HG02798 (cell line): ENCODE measurements around the gene ADAP1.
"Not testable (repeated sequence)": the region's sequence is repeated elsewhere in the genome, so short reads cannot be mapped to it uniquely, and the experiment has no call there.

ENCODE experiments used
- ATAC-seq: cut with Tn5 transposase; IDR thresholded peaks from one replicate; pipeline ENCODE4 v1.9.1; 2021; ENCODE audit warnings: mild to moderate bottlenecking; ENCODE audit not compliant: unreplicated experiment, poor library complexity

The ADAP1 gene

DNA sequence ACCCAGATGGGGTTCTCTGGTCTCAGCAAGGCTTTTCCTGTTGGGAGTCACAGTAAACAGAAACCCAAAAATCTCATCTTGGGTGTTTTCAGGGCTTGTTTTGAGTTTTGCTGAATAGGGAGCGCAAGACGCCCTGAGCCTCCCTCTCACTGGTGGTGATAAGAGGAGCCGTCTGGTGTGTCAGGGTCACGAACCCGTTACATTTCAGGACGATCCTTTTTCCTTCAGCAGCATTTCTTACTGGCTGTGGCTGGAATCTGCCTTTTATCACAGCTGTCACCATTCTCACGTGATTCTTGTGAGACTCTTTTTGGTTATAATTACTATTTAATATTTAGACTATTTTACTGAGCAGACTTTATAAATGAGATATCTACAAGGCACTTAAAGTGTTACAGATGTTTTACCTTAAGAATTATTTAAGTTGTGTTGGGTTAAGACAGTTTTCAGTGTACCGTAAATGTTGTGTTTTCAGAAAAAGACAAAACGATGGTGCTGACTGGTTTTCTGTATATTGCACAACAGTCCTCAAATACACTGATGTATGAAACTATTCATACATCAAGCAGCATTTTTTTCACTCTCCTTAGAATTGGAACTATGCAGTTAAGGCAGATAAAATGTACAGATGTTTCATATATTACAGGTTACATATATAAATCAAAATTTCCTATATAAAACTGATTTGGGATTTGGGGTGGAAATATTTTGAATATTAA is 80.3 kb downstream of the ADAP1 start:
- no peak for ATAC-seq

DNA sequence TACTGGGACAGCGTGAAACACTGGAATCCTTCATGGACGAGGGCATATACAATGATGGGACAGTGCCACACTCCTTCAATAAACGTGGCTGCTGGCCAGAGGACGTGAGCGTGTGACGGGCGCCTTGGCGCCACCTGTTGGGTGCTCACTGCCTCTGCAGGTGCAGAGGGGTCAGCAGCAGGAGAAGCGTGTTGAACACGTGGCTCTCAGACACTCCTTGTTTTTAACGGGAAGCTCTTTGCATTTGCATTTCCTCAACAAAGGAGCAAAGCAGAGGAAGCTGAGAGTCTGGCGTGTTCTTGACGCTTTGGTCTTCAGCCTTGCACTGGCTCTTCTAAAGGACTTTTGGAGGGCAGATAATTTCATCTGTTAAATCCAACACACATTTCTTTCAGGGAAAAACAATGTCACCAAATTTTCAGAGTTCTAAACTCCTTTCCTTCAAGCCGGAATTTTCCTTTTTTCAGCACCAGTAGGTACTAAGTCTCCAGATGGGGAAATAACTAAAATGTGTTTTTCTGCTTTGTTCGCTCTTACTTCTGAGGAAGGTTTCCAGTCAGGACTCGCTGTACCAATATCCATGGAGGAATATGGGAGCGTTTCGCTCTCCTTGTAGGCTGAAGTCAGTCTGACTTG is 81.0 kb downstream of the ADAP1 start:
- ATAC-seq = no peak

DNA sequence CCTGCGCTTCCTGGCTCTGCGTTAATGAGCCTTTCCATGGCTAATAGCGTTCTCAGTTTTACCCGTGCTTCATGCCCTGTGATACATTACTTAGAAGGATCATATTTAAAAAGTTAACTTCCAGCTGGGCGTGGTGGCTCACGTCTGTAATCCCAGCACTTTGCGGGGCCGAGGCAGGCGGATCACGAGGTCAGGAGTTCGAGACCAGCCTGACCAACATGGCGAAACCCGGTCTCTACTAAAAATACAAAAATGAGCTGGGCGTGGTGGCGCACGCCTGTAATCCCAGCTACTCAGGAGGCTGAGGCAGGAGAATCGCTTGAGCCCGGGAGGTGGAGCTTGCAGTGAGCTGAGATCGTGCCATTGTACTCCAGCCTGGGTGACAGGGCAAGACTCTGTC is 81.8 kb downstream of the ADAP1 start:
- not testable (repeated sequence) for ATAC-seq

DNA sequence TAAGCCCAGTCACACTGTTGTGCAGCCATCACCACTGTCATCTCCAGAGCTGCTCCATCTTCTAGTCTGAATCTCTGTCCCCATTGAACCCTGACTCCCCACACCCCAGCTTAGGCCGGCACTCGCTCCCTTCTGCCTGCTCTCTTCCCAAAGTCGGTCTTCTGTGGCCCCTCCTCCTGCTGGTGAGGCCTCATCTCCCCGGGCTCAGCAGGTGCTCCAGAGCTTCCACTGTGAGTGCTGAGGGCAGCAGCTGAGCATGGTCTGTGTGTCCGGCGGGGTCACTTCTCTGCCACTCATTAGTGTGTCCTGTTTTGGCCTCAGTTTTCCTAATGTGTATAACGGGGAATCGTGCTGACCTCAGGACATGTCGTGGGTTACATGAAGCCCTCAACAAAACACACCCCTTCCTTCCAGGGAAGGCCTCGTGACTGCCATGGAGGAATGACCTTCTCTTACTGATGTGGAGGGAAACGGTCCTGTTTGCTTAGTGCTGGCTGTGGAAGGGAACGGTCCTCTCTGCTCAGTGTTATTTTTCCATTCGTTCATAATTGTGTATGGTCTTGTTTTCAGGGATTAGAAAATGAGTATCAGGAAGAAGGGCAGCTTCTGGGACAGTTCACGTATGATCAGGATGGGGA is 82.5 kb downstream of the ADAP1 start:
- no peak for ATAC-seq

DNA sequence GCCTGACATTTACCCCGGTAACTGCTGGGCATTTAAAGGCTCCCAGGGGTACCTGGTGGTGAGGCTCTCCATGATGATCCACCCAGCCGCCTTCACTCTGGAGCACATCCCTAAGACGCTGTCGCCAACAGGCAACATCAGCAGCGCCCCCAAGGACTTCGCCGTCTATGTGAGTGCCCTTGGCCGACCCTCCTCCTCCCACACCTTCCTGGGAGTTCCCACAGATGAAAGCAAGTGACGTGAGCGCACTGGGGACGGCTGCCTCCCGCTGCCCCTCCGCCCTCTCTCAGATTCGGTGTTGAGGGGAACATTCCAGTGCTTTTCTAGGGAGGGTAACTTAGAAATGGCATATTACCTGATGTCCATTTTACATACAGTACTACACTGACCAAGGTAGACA is 85.1 kb downstream of the ADAP1 start:
- no peak for ATAC-seq

DNA sequence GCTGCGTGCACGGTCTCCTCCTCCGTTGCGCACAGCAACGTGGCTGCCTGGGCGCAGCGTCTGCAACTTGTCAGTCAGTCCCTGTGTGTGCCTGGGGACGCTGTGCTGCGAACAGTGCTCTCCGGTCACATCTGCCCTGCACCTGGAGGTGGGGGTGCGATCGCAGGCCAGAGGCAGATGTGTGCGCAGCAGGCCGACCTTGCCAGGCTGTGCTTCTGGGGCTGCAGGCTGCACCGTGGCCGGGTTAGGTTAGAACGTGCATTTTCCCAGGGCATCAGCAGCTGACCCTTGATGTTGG is 86.3 kb downstream of the ADAP1 start:
- ATAC-seq = no peak

DNA sequence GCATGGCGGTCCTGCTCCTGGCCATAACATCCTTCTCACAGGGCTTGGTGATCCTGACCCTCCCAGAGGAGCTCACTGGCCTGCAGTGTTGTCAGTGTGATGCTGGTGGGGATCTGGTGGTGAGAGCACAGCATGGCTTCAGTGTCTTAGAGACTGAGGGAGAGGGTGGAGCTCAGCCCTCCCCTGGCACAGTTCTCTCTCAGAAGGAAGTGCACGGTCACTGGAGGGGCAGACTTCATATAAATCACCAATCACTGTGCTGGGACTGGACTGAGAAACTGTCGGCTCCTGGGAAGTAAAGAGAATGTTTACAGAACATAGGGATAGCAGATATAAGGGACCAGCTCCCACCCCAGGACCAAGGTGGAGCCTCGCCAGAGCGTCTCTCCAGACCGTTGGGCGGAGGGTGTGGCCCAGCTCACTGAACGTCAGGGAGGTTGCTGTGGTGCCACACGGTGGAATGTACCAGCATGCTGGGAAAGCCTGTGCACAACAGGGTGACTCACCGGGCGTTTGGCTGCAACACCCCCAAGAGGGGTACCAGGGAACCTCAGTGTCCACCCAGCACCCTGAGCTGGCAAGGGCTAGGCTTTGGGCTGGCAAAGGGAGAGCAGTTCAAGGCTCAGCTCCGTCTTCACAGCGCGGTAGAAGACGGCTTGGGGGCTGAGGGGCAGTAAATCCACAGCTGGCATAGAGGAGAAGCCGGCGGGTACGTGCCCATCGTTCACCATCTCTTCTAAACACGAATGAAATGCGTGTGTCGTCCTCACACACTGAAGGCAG is 86.9 kb downstream of the ADAP1 start:
- ATAC-seq = no peak

DNA sequence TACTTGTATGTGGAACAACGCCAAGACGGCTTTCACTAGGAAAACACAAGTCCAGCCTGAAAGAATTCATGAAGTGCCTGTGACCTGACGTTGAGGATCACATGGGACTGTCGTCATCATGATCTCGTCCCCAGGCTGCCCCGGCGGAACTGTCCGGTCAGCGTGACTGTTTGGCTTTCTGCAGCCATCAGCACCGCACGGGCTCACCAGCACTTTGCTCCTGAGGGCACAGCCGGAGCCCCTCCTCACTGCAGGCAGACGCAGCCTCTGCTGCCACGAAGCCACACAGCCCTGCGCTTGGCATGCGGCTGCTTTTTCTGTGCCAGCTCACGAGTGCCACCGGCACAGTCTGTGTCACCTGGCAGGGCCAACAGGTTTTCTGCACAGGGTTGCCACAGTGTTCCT is 87.5 kb downstream of the ADAP1 start:
- ATAC-seq = no peak

DNA sequence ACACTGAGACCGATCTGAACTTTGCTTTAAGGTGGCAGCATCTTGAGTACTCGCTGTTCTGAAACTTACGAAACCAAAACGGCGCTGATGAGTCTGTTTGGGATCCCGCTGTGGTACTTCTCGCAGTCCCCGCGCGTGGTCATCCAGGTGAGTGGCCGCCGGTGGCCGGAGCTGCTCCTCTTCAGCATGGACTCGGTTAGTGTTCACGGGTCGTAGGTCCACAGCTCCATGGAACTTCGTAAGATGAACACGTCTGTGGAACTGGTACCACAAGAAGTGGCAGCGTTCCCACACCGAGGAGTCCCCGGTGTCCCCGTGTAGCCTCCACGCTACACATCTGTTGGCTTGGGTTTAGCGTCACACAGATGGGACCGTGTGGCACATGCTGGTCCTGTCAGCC is 88.6 kb downstream of the ADAP1 start:
- ATAC-seq = no peak

DNA sequence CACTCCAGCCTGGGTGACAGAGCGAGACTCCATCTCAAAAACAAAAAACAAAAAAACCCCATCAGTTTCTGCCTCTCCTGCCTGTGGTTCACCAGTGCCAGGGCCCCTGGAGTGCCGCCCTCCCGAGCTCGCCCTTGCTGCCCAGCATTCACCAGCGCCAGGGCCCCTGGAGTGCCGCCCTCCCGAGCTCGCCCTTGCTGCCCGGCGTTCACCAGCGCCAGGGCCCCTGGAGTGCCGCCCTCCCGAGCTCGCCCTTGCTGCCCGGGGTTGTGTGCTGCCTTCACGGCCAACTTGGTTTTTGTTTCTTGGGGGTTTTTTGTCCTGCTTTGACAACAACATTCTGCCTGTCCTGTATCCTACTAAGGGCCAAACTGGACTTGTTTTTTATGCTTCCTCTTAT is 91.4 kb downstream of the ADAP1 start:
- ATAC-seq = no peak

DNA sequence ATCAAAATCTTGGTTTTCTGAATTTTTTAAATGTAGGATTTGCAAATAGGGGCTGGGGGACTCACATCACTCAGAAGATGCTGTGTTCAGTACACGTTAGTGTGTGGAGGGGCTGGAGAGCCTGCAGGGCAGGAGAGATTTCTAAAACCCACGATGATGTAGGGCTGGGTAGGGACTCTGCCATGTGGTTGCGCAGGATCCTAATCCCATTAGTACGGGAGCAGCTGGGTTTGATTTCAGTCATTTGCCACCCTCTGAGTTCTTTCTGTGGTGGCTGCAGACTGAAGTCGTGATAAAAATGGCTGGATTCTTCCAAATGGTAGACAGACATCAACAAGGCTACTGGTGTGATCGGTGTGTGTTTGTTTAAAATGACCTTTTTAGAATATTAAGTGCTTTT is 92.3 kb downstream of the ADAP1 start:
- ATAC-seq = no peak

DNA sequence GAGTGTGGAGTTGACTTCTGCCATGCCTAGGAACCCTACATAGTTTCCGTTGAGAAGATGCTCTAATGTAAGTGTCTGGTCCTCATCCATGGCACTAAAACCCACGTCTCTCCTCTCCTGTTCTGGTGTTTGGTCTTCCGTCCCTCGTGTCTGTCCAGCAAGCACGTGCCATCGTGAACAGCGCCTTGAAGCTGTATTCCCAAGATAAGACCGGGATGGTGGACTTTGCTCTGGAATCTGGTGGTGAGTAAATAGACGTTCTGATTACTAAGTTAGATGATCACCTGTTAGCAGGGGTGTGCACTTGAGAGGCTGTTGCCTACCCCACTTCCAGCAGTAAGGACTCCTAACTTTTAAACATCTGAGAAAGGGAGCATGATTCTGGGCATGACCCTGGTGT is 93.3 kb downstream of the ADAP1 start:
- ATAC-seq = no peak

DNA sequence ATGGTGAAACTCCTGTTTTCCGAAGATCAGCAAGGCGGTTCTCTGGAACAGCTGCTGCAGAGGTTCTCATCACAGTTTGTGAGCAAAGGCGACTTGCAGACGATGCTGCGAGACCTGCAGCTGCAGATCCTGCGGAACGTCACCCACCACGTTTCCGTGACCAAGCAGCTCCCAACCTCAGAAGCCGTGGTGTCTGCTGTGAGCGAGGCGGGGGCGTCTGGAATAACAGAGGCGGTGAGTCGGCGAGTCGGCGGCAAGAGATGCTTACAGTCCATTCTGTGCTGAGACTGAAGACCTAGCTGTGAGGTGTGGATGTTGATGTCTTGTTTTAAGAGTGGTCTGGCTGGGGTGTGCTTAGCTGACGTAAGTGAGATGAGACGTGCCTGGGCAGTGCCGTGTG is 94.3 kb downstream of the ADAP1 start:
- ATAC-seq = no peak

DNA sequence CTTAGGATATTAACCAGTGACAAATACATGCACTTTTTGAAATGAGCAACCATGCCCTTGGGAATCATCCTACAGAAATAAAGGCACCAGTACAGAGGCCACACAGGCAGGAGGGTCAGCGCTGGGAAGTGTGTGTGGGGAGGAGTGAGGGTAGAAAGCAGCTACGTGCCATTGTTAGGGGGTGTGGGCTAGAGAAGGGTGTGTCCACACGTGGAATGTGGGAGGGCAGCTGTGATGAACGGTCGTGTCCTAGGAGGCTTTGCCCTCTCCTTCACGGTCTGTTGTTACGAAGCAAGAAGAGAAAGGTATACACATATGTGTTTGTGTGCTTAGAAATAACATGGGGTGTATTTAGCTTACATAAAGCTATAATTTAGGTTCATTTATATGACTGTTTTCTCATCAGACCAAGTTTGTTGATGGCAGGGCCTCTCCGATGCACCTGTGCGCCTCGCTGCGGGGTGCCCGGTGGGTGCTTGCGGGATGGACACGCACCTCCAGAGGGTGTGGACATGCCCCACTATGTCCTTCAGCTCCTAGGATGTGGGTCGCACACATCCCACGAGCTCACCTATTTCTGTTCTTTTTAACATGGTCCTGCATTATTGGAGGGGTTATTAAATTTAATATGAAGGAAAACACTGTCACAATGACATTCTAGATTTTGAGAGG is 95.0 kb downstream of the ADAP1 start:
- ATAC-seq = no peak

DNA sequence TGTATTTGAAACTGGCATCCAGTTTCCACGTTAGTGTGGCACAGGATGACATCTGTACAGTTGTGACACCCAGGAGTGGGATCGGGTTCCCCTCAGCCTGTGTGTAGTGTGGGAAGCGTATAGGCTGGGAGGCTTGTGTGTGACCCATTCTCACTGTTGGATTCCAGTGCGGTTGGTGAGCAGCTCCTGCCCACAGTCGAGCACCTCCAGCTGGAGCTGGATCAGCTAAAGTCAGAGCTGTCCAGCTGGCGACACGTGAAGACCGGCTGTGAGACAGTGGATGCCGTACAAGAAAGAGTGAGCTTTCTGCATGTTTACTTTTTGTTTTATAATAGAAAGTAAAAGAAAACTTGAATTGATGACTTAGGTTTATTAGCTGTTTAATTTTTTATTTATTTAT is 96.8 kb downstream of the ADAP1 start:
- ATAC-seq = no peak

DNA sequence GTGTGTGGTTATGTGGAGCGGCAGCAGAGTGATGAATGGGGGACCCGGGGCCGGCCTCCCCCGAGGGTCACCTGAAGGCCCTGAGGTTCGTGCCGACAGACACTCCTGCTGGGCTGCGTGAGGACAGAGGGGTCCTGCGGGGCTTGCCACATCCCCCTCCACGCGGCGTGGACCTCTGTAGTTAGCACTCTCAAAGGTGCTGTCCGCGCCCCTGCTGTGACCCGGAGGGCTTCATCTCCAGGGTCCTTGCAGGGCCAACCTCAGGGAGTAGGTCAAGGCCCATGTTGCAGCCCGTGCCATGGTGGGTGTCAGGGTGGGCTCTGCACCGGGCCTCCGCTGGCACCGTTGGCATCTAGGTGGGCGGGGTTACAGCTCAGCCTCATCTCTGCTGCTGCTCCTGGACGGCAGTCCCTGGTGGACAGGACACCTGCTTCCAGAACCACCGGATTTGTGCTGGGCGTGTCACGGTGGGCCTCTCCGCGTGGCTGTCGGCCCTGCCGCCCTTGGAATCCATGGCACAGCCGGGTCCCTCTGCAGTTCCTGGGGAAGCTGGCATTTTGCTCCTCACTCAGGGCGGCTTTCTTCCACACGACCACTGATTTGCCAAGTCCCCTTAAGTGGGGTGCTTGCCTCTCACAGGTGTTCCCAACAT is 97.9 kb downstream of the ADAP1 start:
- ATAC-seq = no peak

DNA sequence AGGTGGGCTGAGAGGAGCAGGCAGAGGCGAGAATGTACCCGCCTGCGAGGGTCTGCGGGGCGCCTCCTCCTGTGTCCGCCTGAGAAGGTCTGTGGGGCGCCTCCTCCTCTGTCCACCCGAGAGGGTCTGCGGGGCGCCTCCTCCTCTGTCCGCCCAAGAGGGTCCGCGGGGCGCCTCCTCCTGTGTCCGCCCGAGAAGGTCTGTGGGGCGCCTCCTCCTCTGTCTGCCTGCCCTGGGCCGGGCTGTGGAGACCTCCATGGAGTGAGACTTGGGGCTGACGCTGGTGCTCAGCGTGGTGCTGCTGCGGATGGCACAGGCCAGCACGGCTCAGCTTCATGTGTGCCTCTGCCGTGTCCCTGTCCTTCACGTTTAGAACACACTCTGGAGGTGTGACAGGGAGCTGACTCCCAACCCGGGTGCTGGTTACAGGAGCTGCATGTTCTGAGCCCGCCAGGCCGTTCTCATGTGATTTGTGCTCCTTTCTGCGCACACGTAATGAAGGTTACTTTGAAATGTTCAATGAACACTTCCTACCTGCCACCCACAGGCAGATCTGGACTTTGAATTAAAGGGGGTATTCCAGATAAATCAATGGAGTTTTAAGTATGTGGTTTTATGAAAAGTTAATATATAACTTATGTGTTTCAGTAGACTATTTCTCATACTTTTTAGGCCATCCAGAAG is 98.7 kb downstream of the ADAP1 start:
- ATAC-seq = no peak

DNA sequence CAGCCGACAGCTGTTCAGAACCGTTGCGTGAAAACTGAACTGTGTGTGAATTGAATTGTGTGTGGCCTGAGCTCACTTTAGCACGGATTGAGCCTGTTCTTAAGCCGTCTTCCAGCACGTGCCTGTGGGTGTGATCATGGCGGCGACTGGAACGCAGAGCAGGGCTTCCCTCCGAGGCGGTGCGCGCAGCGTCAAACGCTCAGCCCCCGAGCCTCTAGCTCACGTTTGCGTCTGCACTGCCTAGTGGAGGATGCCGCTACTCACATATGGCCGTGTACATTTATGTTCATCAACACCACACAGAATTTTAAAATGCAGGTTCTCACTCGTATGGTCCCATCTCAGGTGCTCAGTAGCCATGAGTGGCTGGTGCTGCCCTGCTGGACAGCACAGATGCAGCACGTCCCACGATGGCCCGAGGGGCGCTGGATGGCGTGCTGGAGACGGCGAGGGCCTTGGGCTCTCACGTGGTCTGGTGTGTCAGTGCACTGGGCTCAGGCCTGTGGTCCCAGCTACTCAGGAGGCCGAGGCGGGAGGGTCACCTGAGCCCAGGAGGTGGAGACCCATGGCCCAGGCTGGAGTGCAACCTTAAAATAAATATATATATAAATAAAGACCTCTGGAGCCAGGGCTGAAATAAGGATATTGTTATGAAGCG is 100.2 kb downstream of the ADAP1 start:
- no peak for ATAC-seq
